ENCODE measurements around the gene OSBPL7.

DNA sequence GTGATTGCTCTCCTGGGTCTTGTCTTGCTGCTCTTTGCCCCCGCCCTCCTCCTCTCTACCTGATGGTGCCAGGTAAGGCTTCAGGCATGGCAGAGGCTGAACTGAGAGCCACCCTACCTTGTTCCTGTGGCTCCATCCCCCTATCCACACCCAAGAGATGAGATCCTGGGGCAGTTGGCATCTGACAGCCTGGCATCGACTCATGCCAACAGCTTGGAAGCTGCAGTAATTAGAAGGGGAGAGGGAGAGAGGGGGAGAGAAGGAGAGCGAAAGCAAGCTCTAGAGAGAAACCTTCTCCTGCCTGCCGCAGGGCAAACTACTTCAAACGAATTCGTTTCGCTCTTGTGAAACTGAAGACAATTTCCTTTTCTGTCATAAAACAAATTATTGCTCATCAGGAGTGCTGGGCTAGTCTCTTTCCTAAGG lies 43.2 kb upstream of the OSBPL7 start:
- TF ChIP-seq POLR2AphosphoS5 (IDR thresholded peaks at IDR 0.05; ENCODE audit: low read depth, low read length) (no peak), TAF1 (IDR thresholded peaks at IDR 0.05; ENCODE audit: borderline replicate concordance, insufficient read depth, low read length) (no peak), SIN3A (IDR thresholded peaks at IDR 0.05; ENCODE audit: borderline replicate concordance, insufficient read depth, low read length) (no peak), FOXP2 (optimal IDR thresholded peaks at IDR 0.05; ENCODE audit: borderline replicate concordance, extremely low read depth, extremely low read length, insufficient read depth) (no peak)
- TF ChIP-seq, protein P1, sequence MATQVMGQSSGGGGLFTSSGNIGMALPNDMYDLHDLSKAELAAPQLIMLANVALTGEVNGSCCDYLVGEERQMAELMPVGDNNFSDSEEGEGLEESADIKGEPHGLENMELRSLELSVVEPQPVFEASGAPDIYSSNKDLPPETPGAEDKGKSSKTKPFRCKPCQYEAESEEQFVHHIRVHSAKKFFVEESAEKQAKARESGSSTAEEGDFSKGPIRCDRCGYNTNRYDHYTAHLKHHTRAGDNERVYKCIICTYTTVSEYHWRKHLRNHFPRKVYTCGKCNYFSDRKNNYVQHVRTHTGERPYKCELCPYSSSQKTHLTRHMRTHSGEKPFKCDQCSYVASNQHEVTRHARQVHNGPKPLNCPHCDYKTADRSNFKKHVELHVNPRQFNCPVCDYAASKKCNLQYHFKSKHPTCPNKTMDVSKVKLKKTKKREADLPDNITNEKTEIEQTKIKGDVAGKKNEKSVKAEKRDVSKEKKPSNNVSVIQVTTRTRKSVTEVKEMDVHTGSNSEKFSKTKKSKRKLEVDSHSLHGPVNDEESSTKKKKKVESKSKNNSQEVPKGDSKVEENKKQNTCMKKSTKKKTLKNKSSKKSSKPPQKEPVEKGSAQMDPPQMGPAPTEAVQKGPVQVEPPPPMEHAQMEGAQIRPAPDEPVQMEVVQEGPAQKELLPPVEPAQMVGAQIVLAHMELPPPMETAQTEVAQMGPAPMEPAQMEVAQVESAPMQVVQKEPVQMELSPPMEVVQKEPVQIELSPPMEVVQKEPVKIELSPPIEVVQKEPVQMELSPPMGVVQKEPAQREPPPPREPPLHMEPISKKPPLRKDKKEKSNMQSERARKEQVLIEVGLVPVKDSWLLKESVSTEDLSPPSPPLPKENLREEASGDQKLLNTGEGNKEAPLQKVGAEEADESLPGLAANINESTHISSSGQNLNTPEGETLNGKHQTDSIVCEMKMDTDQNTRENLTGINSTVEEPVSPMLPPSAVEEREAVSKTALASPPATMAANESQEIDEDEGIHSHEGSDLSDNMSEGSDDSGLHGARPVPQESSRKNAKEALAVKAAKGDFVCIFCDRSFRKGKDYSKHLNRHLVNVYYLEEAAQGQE (IDR thresholded peaks at IDR 0.05; ENCODE audit: insufficient read depth in 1 of 2, low read depth in 2 of 2, low read length in 2 of 2) = no peak
